NCI-H2196 treated with DMSO at 0.1 percent for 48 hours (cell line): ENCODE results near the gene RND1.
"Not testable (repeated sequence)": the region's sequence is repeated elsewhere in the genome, so short reads cannot be mapped to it uniquely, and the experiment has no call there.

Source experiments
- DNase-seq: peaks from one replicate; lab custom pipeline; 2025; ENCODE audit not compliant: unreplicated experiment; lab: John Stamatoyannopoulos, UW

RND1 gene

DNA sequence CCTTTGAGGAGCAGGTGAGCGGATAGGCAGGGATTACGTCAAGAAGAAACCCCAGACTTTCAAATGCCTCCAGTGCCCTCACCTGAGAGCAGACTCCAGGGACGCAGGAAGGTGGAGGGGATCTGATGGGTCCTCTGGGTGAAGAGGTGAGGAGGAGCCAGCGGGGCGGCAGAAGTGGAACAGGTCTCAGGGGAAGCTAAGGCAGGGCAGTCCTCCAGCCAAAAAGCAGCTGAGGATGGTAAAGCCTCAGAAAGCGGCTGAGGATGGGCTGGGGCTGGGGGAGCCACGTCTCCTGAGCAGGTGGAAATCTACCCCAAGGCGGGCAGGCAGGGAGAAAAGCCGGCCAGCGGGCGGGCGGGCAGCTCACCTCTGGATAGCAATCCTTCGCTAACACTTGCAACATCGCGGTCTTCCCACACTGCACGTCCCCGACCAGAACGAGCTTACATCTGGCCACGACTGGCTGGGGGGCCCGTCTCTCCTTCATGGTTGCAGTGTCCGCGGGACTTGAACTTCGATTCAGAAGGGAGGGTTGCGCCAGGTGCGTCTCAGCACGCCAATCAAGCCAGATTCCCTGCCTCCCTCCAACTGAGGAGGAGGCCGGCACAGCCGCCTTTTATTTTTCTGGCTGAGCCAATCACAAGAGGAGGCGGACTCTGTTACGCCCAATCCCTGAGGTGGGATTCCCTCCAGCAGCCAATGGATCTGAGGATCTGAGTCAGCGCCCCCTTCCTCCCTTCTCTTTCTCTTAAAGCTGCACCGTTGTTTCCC lies at the start of gene RND1:
RND1 (minus strand) TSS at position 590 of the 771 bp plus-strand sequence; CDS start at position 487, 103 bp downstream.
- peak; percentile 88 for DNase-seq

DNA sequence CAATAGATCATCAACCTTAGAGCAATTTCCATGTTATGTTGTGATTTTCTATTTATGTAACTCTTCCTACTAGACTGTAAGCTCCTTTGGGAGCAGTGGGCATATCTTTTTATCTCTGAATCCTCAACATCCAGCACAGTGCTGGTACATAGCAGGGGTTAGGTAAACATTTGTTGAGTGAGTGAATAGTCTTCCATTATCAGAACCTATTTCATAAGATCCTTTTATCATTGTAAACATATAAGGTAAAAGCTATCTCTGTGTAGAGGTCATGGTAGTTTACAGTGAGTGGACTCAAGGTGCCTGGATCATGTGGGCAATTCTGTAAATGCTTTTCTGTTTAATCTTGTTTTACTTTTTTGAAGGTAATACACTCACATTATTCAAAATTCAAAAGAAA lies 44.5 kb upstream of the RND1 start:
- DNase-seq: no peak

DNA sequence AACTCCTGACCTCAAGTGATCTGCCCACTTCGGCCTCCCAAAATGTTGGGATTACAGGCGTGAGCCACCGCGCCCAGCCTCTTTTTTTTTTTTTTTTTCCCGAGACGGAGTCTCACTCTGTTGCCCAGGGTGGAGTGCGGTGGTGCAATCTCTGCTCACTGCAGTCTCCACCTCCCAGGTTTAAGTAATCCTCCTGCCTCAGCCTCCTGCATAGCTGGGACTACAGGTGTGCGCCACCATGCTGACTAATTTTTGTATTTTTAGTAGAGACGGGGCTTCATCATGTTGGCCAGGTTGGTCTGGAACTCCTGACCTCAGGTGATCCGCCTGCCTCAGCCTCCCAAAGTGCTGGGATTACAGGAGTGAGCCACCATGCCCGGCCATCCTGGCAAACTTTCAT lies 44.0 kb upstream of the RND1 start:
- not testable (repeated sequence) for DNase-seq

DNA sequence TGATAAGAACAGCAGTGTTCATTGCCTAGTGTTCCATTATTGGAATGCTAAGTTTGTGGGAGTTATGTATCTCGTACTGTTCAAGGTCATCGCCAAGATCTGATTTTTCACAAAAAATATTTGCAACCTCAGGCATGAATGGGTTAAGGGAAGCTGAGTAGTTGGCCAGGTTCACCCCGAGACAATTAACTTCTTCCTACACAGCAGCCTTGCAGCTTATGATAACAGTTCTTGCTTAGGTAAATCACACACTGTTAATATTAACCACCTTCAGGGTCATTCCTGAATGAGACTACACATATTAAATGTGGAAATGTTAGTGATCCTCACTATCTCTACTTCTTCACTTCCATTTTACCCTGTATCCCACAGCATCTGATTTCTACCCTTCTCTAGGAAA lies 41.6 kb upstream of the RND1 start:
- DNase-seq: no peak

DNA sequence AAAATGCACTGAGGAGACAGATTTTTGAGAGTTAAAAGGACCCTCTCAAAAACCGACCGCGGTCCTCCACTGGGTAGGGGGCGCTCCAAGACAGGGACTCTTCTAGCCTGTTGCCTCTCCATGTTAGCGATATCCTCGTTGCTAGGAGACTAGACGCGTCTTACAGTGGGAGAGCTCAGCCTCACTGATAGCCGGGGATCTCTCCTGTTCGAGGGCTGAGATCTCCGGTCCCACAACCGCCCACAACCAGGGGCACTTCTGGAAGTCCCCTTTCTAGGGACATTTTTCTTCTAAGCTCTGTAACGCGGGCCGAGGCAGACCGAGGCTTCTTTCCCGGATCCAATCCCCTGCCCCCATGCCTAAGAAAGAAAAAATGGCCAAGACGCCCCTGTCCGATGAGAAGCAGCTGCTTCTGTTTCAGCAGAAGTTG lies 38.3 kb upstream of the RND1 start:
- DNase-seq: peak; percentile 37

DNA sequence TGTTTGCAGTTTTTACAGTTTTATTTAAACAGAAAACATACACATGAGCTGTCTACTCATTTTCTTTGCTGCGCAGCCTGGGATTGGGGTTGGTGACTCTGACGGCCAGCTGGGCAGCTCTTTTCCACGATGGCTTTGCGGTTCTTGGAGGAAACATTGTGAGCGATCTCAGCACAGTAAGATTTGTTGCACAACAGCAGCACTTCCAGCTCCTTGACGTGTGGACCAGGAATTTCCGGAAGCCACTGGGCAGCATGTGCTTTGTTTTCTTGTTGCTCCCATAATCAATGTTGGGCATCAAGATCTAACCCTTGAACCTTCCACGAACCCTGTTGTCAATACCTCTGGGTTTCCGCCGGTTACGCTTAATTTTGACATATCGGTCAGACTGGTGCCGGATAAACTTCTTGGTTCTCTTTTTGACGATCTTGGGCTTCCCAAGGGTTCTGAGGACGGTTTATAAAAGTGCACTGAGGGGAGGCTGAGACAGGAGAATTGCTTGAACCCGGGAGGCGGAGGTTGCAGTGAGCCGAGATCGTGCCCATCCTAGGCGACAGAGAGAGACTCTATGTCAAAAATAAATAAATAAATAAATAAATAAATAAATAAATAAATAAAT lies 37.8 kb upstream of the RND1 start:
- DNase-seq: no peak

DNA sequence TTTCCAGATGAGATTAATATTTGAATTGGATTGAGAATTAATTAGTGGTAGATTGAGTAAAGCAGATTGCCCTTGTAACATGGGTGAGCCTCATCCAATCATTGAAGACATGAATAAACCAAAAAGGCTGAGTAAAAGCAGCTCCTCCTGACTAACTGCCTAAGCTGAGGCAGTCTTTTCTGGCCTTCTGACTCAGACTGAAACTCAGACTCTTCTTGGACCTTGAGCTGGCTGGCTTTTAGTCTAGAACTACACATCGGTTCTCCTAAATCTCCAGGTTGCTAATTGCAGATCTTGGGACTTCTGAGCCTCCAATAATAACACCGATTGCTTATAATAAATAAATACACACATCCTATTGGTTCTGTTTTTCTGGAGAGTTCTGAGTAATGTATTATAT lies 35.6 kb upstream of the RND1 start:
- no peak for DNase-seq

DNA sequence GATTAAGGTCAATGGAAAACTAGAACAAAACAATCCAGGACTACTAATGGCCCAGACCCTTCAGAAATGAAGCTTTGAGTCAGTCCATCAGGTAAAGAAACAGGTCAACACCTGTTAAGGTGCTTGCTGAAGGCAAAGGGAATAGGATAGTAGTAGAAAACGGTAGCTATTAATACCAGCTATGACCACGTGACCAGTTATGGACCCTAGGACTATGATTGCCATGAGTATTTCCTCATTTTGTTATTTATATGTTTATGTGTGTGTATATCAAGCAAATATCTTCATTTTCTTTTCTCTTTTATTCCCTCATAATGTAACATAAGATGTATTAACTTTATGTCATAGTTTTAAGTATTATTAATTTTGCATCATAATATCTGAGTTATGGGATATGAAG lies 34.0 kb upstream of the RND1 start:
- DNase-seq: no peak

DNA sequence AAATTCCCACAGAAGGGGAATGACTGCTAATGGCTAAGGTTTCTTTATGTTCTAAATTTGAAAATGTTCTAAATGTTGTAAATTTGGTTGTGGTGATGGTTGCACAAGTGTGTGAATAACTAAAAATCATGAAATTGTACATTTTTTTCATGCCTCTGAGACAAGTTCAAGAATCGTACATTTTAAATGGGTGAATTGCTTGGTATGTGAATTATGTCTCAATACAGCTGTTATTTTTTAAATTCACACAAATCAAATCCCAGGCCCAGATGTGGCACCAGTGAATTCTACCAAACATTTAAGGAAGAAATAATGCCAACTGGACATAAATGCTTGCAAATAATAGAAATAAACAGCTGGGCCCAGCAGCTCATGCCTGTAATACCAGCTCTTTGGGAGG lies 28.6 kb upstream of the RND1 start:
- DNase-seq: no peak

DNA sequence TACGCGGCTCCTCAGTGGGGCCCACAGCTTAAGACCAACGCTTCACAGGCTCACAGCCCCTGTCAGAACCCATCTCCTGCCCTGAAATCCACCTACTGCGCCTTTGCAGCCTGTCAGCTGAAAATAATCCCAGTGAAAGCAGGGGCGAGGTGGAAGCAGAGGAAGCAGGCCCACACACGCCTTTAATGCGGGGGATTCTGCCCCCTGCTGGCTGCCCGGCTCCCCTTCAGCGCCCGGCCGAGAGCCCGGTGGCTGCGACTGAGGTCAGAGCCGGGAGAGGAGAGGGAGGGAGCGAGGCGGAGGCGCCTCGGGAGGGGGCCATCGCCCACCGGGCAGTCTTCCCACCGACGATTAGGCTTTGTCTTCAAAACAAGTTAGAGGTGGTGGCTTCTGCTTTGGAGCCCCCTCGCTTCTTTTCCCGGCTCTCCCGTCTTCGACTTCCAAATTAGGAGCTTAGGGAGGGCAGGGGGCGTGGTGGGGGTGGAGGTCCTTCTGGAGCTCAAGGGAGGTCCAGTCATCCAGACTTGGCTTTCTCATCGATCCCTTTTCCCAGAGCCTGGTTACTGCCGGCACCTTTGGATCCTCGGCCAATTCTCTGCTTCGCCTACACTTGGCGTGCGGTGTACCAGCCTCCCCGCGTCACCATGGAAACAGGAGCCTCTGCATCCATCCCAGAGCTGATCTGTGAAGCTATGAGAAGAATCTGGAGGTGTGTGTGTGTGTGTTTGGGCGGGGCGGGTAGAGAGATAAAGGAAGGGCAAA lies 25.2 kb upstream of the RND1 start:
- peak; percentile 58 for DNase-seq

DNA sequence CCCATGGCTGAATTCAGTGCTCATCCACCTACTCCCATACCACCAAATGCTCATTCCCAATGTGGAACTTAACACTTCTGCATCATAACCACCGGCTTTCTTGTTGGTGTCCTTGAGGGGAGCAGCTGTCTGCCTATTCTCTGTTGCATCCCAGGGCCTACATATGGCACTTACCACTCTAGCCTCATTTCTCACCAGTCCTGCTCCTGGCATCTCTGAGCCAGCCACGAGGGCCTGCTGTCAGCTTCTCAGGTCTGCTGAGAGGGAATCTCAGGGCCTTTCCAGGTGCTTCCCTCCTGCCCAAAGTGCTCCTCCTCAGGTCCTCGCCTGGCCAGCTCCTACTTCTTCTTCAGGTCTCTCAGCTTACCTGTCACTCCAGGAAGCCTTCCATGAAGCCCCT lies 24.0 kb upstream of the RND1 start:
- no peak for DNase-seq

DNA sequence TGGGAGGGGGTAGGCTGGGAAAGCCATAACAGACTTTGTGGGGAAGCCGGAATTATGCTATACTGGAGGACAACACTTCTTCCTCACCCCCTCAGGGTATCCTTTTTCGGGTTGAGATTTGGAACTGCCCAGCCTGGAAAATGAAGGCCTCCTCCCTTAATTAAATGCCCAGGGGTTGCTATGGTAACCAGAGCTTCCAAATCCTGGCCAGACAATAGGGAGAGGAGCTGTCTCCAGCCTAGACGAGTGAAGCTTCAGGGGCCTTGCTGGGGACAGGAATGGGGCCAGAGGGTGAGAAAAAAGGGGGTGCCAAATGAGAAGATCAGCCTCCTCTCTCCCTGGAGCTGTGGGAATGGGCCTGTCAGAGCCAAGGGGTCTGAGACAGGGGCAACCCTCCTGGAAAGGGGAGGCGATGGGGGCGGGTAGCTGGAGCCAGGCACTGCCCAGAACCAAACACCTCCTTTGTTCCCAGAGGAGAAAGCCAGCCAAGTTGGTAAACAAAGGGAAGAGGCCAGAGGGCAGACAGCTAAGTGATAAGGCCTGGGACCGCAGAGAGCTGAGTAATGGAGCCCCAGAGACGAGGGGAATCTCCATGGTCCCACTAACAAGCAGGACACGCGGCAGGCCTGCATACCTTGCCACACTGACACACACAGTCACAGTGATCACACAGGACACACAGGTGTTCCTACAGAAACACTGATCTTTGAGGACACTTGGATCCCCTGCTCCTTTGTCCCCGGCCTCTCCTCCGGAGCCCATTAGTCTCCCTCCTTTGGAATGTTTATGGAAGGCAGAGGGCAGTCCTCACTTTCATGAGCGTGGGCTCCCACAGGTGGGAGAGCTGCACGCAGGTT lies 17.9 kb upstream of the RND1 start:
- DNase-seq: peak; percentile 14

DNA sequence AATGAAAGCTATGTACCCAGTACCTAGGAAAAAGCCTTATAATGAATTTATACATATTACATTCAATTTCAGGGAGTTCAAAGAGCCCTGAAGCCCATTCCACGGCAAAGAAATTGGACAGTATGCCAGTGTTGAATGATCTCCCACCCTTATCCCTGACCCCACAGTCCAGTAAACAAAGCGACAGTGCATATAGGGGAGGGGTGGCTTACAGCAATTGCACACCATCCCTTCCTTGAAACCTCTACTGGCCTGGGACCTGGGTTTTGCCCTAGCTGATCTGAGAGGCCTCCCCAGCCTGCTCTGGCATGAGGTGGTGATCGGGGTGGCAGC lies 17.3 kb upstream of the RND1 start:
- no peak for DNase-seq

DNA sequence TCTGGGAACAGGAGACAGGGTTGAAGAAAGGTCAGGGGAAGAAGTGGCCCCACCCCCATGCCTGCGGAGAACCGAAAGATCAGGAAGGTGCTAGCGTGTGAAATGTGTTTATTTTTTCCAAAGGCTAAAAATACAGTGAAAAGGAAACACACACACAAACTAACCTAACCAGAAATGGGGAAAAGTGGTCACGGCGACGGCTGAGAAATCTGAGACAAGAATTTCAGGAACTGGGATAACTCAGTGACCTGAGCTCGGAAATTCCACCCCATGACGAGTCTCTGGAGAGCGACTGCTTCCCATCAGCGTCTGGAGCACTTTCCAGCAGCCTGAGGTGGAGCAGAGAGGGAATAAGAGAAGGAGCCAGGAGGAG lies 16.6 kb upstream of the RND1 start:
- DNase-seq: no peak

DNA sequence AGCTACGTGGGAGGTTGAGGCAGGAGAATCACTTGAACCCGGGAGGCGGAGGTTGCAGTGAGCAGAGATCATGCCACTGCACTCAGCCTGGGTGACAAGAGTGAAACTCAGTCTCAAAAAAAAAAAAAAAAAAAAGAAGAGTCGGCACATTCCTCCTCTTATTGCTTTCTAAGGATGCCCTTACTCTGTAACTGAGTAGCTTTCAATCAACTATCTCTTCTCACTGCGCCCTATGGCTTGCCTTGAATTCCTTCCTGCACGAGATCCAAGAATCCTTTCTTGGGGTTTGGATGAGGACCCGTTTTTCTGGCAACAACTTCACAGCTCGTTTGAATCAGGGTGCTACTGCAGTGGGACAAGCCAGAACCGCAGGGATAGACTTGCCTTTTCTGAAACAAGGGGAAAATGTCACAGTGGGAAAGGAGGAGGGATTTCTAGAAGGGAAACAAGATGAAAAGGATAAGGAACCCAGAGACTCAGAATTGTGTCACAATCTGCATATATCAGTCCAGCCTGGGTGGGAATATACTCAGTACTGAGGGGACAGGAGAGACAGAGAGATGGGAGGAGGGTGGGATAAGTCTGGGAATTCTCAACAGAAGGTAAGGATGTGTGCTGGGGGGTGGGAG lies 16.1 kb upstream of the RND1 start:
- no peak for DNase-seq

DNA sequence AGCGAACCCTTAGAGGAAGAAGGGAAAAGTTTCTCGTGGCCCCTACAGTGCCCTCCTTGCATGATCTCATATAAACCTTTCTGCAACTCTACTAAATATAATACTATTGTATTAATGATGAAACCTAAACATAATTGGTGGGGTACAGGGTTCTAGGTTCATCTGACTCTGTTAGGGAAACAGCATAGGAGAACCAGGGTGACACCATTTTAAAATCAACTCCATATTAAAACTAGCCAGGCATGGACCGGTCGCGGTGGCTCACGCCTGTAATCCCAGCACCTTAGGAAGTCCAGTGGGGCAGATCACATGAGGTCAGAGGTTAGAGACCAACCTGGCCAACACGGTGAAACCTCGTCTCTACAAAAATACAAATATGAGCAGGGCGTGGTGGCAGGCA lies 15.0 kb upstream of the RND1 start:
- DNase-seq: no peak

DNA sequence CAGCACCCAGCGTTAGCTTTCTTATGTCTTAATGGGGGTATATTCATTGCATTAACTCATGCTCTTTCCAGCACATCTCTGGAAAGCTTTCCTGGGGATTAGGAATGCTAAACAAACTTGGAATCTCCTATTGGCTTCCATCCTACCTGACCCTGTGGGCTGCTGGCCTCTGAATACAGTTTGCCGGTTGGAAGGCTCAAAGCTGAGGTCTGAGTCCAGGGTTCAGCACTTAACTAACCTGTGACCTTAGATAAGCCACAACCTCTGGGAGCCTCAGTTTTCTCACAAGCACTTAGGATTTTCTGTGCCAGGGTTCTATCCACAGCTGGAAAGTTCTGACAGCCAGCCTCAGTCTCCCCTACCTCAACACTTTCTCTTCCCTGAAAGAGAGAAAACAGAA lies 12.9 kb upstream of the RND1 start:
- no peak for DNase-seq

DNA sequence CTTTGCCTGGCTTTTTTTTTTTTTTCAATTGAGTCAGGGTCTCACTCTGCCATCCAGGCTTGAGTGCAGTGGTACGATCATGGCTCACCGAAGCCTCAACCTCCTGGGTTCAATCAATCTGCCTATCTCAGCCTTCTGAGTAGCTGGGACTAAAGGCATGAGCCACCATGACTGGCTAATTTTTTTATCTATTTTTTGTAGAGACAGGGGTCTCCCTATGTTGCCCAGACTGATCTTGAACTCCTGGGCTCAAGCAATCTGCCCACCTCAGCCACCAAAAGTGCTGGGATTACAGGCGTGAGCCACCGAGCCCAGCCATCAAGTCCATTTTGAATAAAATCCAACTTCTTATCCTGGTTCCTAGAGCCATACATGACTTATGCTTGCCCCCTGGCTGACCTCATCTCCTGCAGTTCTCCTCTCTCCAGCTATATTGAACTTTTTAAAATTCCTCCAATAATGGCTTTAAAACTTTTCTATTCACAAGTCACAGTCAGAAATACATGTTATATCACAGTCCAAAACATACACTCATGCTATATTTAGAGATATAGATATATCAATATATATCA lies 10.4 kb upstream of the RND1 start:
- DNase-seq: no peak

DNA sequence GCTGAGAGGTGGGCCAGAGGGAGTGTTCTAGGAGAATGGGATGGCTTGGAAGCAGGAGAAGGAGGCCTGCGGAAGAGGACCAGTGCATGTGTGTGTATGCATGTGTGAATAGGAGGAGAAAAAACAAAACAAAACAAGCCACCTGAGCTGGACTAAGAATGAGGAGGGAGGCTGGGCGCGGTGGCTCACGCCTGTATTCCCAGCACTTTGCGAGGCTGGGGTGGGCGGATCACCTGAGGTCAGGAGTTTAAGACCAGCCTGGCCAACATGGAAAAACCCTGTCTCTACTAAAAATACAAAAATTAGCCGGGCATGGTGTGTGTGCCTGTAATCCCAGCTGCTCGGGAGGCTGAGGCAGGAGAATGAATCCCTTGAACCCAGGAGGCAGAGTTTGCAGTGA lies 7.9 kb upstream of the RND1 start:
- DNase-seq: not testable (repeated sequence)

DNA sequence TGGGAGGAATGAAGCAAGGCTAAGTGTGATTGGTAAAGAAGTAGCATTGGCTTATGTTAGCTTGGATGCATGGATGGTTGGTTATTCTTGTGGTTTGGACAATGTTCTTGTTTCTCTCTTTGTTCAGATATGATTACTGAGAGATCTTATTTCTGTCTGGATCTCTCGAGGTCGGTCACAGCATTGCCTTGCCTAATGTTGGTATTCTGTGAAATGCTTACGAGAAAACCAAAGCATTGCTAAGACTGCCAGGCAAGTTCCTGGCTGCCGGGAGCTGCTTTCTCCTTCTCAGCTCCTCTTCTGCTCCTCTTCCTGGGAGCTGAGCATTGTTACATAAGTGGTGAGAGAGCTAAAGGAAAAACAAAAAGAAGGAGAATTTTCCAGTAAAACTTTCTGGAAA lies 7.4 kb upstream of the RND1 start:
- no peak for DNase-seq

DNA sequence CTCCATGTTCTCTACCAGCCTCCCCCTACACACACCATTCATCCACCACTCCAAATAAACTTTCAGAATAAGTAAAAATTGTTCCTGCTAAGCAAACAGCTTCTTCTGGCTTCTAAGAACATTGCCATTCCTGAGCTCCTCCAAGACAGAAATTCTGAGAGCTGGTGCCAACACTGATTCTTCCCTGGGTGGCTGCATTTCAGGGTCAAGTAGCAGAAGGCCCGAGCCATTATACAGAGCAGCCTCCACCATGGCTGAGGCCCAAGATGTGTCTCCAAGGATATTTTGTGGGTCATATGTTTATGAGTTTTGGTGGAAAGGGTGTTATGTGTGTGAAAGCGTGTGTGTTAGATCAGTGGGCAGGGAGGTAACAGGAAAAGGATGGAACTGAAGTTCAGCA lies 3.5 kb upstream of the RND1 start:
- DNase-seq: no peak
